ENCODE results near the gene LUC7L.

GRCh38 chr16:203246-203645 is 26.0 kb downstream of the LUC7L start:
- no peak for TF ChIP-seq CTCF (IDR thresholded peaks at IDR 0.05; ENCODE audit: borderline replicate concordance, extremely low read depth, low read length, poor library complexity, severe bottlenecking)
- no peak for TF ChIP-seq EZH2 (IDR thresholded peaks at IDR 0.05; ENCODE audit: borderline replicate concordance, low read depth, low read length, severe bottlenecking)

All from DND-41 (cell line).